ENCODE measurements around the gene RANBP1.

RANBP1 gene

GRCh38 chr22:20130731-20131596 lies 15.1 kb downstream of the RANBP1 start:
- H3K4me3 ChIP-seq (ENCODE audit: low read length): peak overlapping the region; percentile 55
- no peaks in the 10 kb centered on the region for H3K9me3 ChIP-seq (ENCODE audit: control insufficient read depth, low read depth, low read length)
- H3K4me1 ChIP-seq (ENCODE audit: control insufficient read depth, low read depth, low read length): no peaks in the 10 kb centered on the region
- H3K9ac ChIP-seq (ENCODE audit: low read length): no peak overlapping the region
- H3K36me3 ChIP-seq (ENCODE audit: control insufficient read depth, low read depth, low read length): peaks cover 22% of the 10 kb centered on the region
- no peaks in the 10 kb centered on the region for H3K27me3 ChIP-seq (ENCODE audit: control insufficient read depth, insufficient read depth, low read length)
- H3K27ac ChIP-seq (ENCODE audit: low read length): no peak overlapping the region

- Histone ChIP-seq H3K27me3 (ENCODE audit: control insufficient read depth, insufficient read depth, low read length) (no peaks in the 10 kb centered on the region), H3K9ac (ENCODE audit: low read length) (no peak within 1 kb of the TSS), H3K27ac (ENCODE audit: low read length) (no peak within 1 kb of the TSS), H3K36me3 (ENCODE audit: control insufficient read depth, low read depth, low read length) (peaks cover 16% of the 10 kb centered on the region), H3K4me3 (ENCODE audit: low read length) (peak within 1 kb of the TSS; percentile 65), H3K4me1 (ENCODE audit: control insufficient read depth, low read depth, low read length) (no peaks in the 10 kb centered on the region), H3K9me3 (ENCODE audit: control insufficient read depth, low read depth, low read length) (no peaks in the 10 kb centered on the region)
Measured at GRCh38 chr22:20131597-20131858, 15.6 kb downstream of the RANBP1 start, which contains the start of gene ZDHHC8. Gene ZDHHC8, plus strand, starts transcription at chr22:20131804. Its CDS starts 144 bp downstream, at chr22:20131948.

- Histone ChIP-seq H3K36me3 (ENCODE audit: control insufficient read depth, low read depth, low read length) (peaks cover 10% of the 10 kb centered on the region), H3K27me3 (ENCODE audit: control insufficient read depth, insufficient read depth, low read length) (no peaks in the 10 kb centered on the region), H3K4me1 (ENCODE audit: control insufficient read depth, low read depth, low read length) (no peaks in the 10 kb centered on the region), H3K9ac (ENCODE audit: low read length) (no peak overlapping the region), H3K4me3 (ENCODE audit: low read length) (peak overlapping the region; percentile 65), H3K9me3 (ENCODE audit: control insufficient read depth, low read depth, low read length) (no peaks in the 10 kb centered on the region), H3K27ac (ENCODE audit: low read length) (no peak overlapping the region)
Measured at GRCh38 chr22:20131859-20132685, 16.2 kb downstream of the RANBP1 start.

- H3K27ac ChIP-seq (ENCODE audit: low read length): no peak overlapping the region
- H3K9ac ChIP-seq (ENCODE audit: low read length): no peak overlapping the region
- peaks cover 3% of the 10 kb centered on the region for H3K36me3 ChIP-seq (ENCODE audit: control insufficient read depth, low read depth, low read length)
- peak overlapping the region; percentile 65 for H3K4me3 ChIP-seq (ENCODE audit: low read length)
- H3K27me3 ChIP-seq (ENCODE audit: control insufficient read depth, insufficient read depth, low read length): no peaks in the 10 kb centered on the region
- no peaks in the 10 kb centered on the region for H3K4me1 ChIP-seq (ENCODE audit: control insufficient read depth, low read depth, low read length)
- no peaks in the 10 kb centered on the region for H3K9me3 ChIP-seq (ENCODE audit: control insufficient read depth, low read depth, low read length)
Measured at GRCh38 chr22:20132686-20133246, 16.9 kb downstream of the RANBP1 start.

GRCh38 chr22:20133930-20134549 lies 18.1 kb downstream of the RANBP1 start:
- no peak overlapping the region for H3K9ac ChIP-seq (ENCODE audit: low read length)
- no peak overlapping the region for H3K27ac ChIP-seq (ENCODE audit: low read length)
- H3K27me3 ChIP-seq (ENCODE audit: control insufficient read depth, insufficient read depth, low read length): no peaks in the 10 kb centered on the region
- no peaks in the 10 kb centered on the region for H3K36me3 ChIP-seq (ENCODE audit: control insufficient read depth, low read depth, low read length)
- no peaks in the 10 kb centered on the region for H3K4me1 ChIP-seq (ENCODE audit: control insufficient read depth, low read depth, low read length)
- H3K9me3 ChIP-seq (ENCODE audit: control insufficient read depth, low read depth, low read length): no peaks in the 10 kb centered on the region
- H3K4me3 ChIP-seq (ENCODE audit: low read length): no peak overlapping the region

GRCh38 chr22:20135265-20135664 lies 19.4 kb downstream of the RANBP1 start:
- Histone ChIP-seq H3K27me3 (ENCODE audit: control insufficient read depth, insufficient read depth, low read length) (no peaks in the 10 kb centered on the region), H3K27ac (ENCODE audit: low read length) (no peak overlapping the region), H3K4me1 (ENCODE audit: control insufficient read depth, low read depth, low read length) (no peaks in the 10 kb centered on the region), H3K9ac (ENCODE audit: low read length) (no peak overlapping the region), H3K36me3 (ENCODE audit: control insufficient read depth, low read depth, low read length) (peaks cover 3% of the 10 kb centered on the region), H3K4me3 (ENCODE audit: low read length) (no peak overlapping the region), H3K9me3 (ENCODE audit: control insufficient read depth, low read depth, low read length) (no peaks in the 10 kb centered on the region)

- H3K27ac ChIP-seq (ENCODE audit: low read length): no peak overlapping the region
Measured at GRCh38 chr22:20135806-20136602, 20.1 kb downstream of the RANBP1 start.

GRCh38 chr22:20136603-20136873 lies 20.6 kb downstream of the RANBP1 start:
- Histone ChIP-seq H3K27ac (ENCODE audit: low read length) (no peak overlapping the region), H3K4me3 (ENCODE audit: low read length) (no peak overlapping the region), H3K27me3 (ENCODE audit: control insufficient read depth, insufficient read depth, low read length) (no peaks in the 10 kb centered on the region), H3K9me3 (ENCODE audit: control insufficient read depth, low read depth, low read length) (no peaks in the 10 kb centered on the region), H3K36me3 (ENCODE audit: control insufficient read depth, low read depth, low read length) (peaks cover 3% of the 10 kb centered on the region), H3K4me1 (ENCODE audit: control insufficient read depth, low read depth, low read length) (no peaks in the 10 kb centered on the region), H3K9ac (ENCODE audit: low read length) (no peak overlapping the region)

More at GRCh38 chr22:20135806-20136602, 20.1 kb downstream of the RANBP1 start:
- Histone ChIP-seq H3K4me3 (ENCODE audit: low read length) (no peak overlapping the region), H3K36me3 (ENCODE audit: control insufficient read depth, low read depth, low read length) (peaks cover 3% of the 10 kb centered on the region), H3K9ac (ENCODE audit: low read length) (no peak overlapping the region), H3K9me3 (ENCODE audit: control insufficient read depth, low read depth, low read length) (no peaks in the 10 kb centered on the region), H3K4me1 (ENCODE audit: control insufficient read depth, low read depth, low read length) (no peaks in the 10 kb centered on the region), H3K27me3 (ENCODE audit: control insufficient read depth, insufficient read depth, low read length) (no peaks in the 10 kb centered on the region)

GRCh38 chr22:20137113-20137512 lies 21.2 kb downstream of the RANBP1 start:
- Histone ChIP-seq H3K9ac (ENCODE audit: low read length) (no peak overlapping the region), H3K9me3 (ENCODE audit: control insufficient read depth, low read depth, low read length) (no peaks in the 10 kb centered on the region), H3K27me3 (ENCODE audit: control insufficient read depth, insufficient read depth, low read length) (no peaks in the 10 kb centered on the region), H3K4me3 (ENCODE audit: low read length) (no peak overlapping the region), H3K27ac (ENCODE audit: low read length) (no peak overlapping the region), H3K4me1 (ENCODE audit: control insufficient read depth, low read depth, low read length) (no peaks in the 10 kb centered on the region), H3K36me3 (ENCODE audit: control insufficient read depth, low read depth, low read length) (peaks cover 3% of the 10 kb centered on the region)

- Histone ChIP-seq H3K9ac (ENCODE audit: low read length) (no peak overlapping the region), H3K27me3 (ENCODE audit: control insufficient read depth, insufficient read depth, low read length) (no peaks in the 10 kb centered on the region), H3K9me3 (ENCODE audit: control insufficient read depth, low read depth, low read length) (no peaks in the 10 kb centered on the region), H3K4me1 (ENCODE audit: control insufficient read depth, low read depth, low read length) (no peaks in the 10 kb centered on the region), H3K4me3 (ENCODE audit: low read length) (no peak overlapping the region), H3K36me3 (ENCODE audit: control insufficient read depth, low read depth, low read length) (peaks cover 3% of the 10 kb centered on the region), H3K27ac (ENCODE audit: low read length) (no peak overlapping the region)
Measured at GRCh38 chr22:20137671-20138416, 21.9 kb downstream of the RANBP1 start.

Data from iPS-18a (cell line).